ENCODE data around the gene METRNL. TPM values are rescaled to one million over a fixed set of nuclear protein-coding genes. Genes with fewer than 3 reads are reported as not detected.

The METRNL gene
- total RNA-seq, 1 donor from 2014 or later, result 50.8 TPM

DNA sequence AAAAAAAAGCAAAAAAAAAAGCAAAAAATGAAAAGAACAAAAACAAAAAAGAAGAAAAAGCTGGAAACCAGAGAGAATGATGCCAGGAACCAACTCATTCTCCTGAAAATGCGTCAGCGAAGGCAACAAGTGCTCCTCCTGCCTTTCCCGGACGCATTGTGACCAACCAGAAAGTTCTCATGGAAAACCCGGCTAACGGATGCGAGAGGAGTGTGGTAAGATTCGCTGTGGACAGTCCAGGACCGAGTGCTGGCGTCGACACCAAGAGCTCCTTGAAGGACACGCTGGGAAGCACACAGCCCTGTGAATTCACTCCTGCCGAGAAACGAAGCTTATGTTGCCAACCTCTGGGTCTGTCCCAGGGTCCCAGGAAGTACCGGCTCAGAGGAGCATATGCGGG, 43.4 kb downstream of the METRNL start:
- DNase-seq (ENCODE audit: low read depth), result no peak
- Histone ChIP-seq H3K4me3 (ENCODE audit: low read depth, low read length) (no peak overlapping the region), H3K36me3 (ENCODE audit: control insufficient read depth, insufficient read depth, low read length) (no peaks in the 10 kb centered on the region), H3K27me3 (ENCODE audit: control insufficient read depth, insufficient read depth, low read length) (peaks cover 4% of the 10 kb centered on the region)
- TF ChIP-seq, protein P1, sequence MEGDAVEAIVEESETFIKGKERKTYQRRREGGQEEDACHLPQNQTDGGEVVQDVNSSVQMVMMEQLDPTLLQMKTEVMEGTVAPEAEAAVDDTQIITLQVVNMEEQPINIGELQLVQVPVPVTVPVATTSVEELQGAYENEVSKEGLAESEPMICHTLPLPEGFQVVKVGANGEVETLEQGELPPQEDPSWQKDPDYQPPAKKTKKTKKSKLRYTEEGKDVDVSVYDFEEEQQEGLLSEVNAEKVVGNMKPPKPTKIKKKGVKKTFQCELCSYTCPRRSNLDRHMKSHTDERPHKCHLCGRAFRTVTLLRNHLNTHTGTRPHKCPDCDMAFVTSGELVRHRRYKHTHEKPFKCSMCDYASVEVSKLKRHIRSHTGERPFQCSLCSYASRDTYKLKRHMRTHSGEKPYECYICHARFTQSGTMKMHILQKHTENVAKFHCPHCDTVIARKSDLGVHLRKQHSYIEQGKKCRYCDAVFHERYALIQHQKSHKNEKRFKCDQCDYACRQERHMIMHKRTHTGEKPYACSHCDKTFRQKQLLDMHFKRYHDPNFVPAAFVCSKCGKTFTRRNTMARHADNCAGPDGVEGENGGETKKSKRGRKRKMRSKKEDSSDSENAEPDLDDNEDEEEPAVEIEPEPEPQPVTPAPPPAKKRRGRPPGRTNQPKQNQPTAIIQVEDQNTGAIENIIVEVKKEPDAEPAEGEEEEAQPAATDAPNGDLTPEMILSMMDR (IDR thresholded peaks at IDR 0.05; ENCODE audit: insufficient read depth, low read length, severe bottlenecking), result no peak
- FAIRE-seq, result no peak

DNA sequence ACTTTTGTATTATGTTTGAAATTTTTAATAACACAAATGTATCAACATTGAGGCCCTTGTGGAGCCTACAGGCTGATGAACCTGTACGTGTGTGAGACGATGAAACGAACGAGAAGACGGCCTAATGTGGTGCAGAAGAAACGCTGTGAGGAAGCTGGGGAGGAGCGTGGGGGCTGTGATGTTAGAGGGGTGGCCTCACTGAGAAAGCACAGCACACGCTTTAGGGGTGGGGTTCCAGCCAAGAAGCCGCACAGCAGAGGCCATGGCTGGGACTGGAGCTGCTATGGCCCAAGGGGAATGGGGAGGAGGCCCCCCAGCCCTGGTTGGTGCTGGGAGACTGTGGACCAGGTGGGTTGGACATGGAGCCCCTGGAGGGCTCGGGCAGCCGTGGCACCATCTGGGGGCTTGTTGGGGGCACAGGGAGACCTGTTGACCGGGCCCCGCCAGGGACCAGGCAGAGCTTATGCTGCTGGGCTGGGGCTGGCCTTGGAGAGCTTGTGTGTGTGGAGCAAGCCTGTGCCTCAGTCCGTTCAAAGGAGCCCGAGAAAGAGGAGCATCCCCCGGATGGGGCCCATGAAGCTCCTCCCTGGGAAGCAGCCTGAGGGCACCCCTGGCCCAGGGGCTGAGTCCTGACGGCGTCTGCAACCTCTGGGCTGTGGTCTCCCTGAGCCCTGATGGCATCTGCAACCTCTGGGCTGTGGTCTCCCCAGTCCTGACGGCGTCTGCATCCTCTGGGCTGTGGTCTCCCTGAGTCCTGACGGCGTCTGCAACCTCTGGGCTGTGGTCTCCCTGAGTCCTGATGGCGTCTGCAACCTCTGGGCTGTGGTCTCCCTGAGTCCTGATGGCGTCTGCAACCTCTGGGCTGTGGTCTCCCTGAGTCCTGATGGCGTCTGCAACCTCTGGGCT, 44.7 kb downstream of the METRNL start:
- no peak overlapping the region for H3K4me3 ChIP-seq (ENCODE audit: low read depth, low read length)
- no peaks in the 10 kb centered on the region for H3K36me3 ChIP-seq (ENCODE audit: control insufficient read depth, insufficient read depth, low read length)
- DNase-seq (ENCODE audit: low read depth) (no peak), FAIRE-seq (no peak)
- H3K27me3 ChIP-seq (ENCODE audit: control insufficient read depth, insufficient read depth, low read length), result no peaks in the 10 kb centered on the region
- TF ChIP-seq, protein P1 (IDR thresholded peaks at IDR 0.05; ENCODE audit: insufficient read depth, low read length, severe bottlenecking), result no peak

DNA sequence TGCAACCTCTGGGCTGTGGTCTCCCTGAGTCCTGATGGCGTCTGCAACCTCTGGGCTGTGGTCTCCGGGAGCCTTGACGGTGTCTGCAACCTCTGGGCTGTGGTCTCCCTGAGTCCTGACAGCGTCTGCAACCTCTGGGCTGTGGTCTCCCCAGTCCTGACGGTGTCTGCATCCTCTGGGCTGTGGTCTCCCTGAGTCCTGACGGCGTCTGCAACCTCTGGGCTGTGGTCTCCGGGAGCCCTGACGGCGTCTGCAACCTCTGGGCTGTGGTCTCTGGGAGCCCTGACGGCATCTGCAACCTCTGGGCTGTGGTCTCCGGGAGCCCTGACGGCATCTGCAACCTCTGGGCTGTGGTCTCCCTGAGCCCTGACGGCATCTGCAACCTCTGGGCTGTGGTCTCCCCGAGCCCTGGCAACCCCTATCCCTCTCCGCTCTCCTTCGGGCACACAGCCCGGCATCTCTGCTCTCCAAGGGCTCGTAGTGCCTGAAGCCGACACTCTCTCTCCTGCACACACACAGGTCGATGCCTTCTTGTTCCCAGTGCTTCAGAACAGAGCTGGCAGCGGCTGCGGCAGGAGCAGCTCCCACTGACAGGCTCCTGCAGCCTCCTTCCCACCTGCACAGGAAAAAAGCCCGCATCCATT, 45.6 kb downstream of the METRNL start:
- no peaks in the 10 kb centered on the region for H3K27me3 ChIP-seq (ENCODE audit: control insufficient read depth, insufficient read depth, low read length)
- no peak for DNase-seq (ENCODE audit: low read depth)
- no peak for FAIRE-seq

DNA sequence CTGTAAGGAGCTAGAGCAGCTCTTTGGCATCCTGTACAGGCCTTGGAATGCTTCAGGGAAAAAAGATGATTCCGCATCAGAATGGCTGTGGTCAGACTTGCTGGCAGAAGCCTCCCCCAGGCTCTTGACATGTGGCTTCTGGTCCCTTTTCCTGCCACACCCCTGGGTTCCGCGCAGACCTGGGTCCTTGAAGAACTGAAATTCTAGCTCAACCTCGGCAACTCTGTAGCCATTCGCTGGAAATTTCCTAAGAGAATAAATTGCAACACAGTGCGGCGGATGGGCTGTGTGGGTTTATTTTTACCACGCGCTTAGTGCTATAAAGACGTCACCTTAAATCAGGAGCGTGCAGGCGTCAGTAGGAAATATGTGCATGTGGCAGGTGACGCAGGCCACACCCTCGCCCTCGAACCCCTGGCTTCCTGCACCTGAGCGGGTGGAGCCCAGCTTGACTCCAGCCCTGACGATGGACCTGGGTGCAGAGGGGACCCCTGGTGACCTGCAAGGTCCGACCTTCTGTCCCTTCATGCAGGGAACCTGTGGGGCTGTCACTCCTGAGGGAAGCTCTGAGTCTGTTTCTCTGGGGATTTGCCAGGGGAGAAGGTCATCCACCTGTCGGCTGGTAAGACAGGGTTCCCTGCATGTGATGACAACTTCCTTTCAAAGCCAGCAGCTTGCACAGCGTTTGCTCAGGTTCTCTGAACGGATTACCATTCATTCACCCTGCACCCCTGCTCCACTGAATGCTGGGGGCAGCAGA, 46.3 kb downstream of the METRNL start:
- TF ChIP-seq, protein P1 (IDR thresholded peaks at IDR 0.05; ENCODE audit: insufficient read depth, low read length, severe bottlenecking), result no peak

More for the DNA sequence above, 45.6 kb downstream of the METRNL start:
- TF ChIP-seq, protein P1 (IDR thresholded peaks at IDR 0.05; ENCODE audit: insufficient read depth, low read length, severe bottlenecking), result no peak
- Histone ChIP-seq H3K36me3 (ENCODE audit: control insufficient read depth, insufficient read depth, low read length) (no peaks in the 10 kb centered on the region), H3K4me3 (ENCODE audit: low read depth, low read length) (no peak overlapping the region)

DNA sequence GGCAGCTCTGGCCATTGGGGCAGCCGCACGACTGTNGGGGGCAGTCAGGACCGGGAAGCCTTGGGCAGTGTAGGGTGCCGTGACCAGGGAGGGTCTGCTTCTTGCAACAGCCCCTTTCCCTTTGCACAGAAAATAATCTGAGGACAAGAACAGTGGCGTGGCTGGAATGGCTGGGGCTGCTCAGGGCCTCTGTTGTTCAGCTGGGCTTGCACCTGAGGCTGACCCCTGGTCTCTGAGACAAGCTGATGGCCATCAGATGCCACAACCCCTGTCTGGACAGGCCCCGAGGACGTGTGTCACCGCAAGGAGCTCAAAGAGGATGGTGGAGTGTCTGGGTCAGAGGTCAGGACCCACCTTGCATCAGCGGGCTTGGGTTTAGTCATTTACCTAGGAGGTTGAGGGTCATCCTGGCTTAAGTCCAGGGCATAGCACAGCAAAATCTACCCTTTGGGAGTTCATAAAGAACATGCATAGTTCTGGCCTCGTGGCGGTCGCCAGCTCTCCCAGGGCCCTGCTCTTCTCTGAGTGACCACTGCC, 46.9 kb downstream of the METRNL start:
- DNase-seq (ENCODE audit: low read depth) (no peak), FAIRE-seq (no peak)
- no peaks in the 10 kb centered on the region for H3K36me3 ChIP-seq (ENCODE audit: control insufficient read depth, insufficient read depth, low read length)
- no peak overlapping the region for H3K4me3 ChIP-seq (ENCODE audit: low read depth, low read length)
- H3K27me3 ChIP-seq (ENCODE audit: control insufficient read depth, insufficient read depth, low read length), result no peaks in the 10 kb centered on the region
- TF ChIP-seq, protein P1 (IDR thresholded peaks at IDR 0.05; ENCODE audit: insufficient read depth, low read length, severe bottlenecking), result no peak

More for the DNA sequence above, 46.3 kb downstream of the METRNL start:
- Histone ChIP-seq H3K36me3 (ENCODE audit: control insufficient read depth, insufficient read depth, low read length) (no peaks in the 10 kb centered on the region), H3K4me3 (ENCODE audit: low read depth, low read length) (no peak overlapping the region), H3K27me3 (ENCODE audit: control insufficient read depth, insufficient read depth, low read length) (no peaks in the 10 kb centered on the region)
- DNase-seq (ENCODE audit: low read depth) (no peak), FAIRE-seq (no peak)
